ENCODE measurements around the gene IL13.

IL13 gene

DNA sequence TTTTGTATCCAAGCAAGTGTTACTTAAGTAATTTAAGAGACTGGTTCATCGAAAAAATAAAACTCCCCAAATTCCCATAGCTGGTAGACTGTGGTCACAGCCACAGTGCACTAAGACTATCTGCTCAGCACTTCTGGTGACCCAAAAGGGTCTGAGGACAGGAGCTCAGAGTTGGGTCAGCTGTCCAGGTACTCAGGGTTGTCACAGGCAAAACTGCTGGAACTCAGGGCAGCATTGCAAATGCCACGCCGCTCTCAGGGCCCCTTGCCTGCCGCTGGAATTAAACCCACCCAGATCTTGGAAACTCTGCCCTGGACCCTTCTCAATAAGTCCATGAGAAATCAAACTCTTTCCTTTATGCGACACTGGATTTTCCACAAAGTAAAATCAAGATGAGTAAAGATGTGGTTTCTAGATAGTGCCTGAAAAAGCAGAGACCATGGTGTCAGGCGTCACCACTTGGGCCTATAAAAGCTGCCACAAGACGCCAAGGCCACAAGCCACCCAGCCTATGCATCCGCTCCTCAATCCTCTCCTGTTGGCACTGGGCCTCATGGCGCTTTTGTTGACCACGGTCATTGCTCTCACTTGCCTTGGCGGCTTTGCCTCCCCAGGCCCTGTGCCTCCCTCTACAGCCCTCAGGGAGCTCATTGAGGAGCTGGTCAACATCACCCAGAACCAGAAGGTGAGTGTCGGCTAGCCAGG, at the start of gene IL13:
Gene IL13, plus strand, starts transcription at position 498 of the 705 bp plus-strand sequence. Its CDS starts 14 bp downstream, at position 512.
- TF ChIP-seq EGR1 (IDR thresholded peaks at IDR 0.05) (no peak), NFIC (IDR thresholded peaks at IDR 0.05) (no peak), CREB1 (IDR thresholded peaks at IDR 0.05; ENCODE audit: low read depth) (no peak), ZBTB7A (IDR thresholded peaks at IDR 0.05; ENCODE audit: low read depth) (no peak), CEBPB (IDR thresholded peaks at IDR 0.05) (no peak), FOXM1 (IDR thresholded peaks at IDR 0.05; ENCODE audit: borderline replicate concordance, low read depth) (no peak), TAF1 (IDR thresholded peaks at IDR 0.05; ENCODE audit: low read depth) (no peak), TEAD4 (IDR thresholded peaks at IDR 0.05) (no peak), EP300 (IDR thresholded peaks at IDR 0.05; ENCODE audit: borderline replicate concordance) (no peak), TCF12 (IDR thresholded peaks at IDR 0.05; ENCODE audit: low read depth) (no peak), RAD21 (IDR thresholded peaks at IDR 0.05; ENCODE audit: low read depth) (no peak), YY1 (IDR thresholded peaks at IDR 0.05; ENCODE audit: low read depth) (no peak)
- TF ChIP-seq, protein P1, sequence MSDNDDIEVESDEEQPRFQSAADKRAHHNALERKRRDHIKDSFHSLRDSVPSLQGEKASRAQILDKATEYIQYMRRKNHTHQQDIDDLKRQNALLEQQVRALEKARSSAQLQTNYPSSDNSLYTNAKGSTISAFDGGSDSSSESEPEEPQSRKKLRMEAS (IDR thresholded peaks at IDR 0.05) = no peak
- TF ChIP-seq, protein P2, sequence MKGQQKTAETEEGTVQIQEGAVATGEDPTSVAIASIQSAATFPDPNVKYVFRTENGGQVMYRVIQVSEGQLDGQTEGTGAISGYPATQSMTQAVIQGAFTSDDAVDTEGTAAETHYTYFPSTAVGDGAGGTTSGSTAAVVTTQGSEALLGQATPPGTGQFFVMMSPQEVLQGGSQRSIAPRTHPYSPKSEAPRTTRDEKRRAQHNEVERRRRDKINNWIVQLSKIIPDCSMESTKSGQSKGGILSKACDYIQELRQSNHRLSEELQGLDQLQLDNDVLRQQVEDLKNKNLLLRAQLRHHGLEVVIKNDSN (IDR thresholded peaks at IDR 0.05) = no peak
- TF ChIP-seq, protein P3, sequence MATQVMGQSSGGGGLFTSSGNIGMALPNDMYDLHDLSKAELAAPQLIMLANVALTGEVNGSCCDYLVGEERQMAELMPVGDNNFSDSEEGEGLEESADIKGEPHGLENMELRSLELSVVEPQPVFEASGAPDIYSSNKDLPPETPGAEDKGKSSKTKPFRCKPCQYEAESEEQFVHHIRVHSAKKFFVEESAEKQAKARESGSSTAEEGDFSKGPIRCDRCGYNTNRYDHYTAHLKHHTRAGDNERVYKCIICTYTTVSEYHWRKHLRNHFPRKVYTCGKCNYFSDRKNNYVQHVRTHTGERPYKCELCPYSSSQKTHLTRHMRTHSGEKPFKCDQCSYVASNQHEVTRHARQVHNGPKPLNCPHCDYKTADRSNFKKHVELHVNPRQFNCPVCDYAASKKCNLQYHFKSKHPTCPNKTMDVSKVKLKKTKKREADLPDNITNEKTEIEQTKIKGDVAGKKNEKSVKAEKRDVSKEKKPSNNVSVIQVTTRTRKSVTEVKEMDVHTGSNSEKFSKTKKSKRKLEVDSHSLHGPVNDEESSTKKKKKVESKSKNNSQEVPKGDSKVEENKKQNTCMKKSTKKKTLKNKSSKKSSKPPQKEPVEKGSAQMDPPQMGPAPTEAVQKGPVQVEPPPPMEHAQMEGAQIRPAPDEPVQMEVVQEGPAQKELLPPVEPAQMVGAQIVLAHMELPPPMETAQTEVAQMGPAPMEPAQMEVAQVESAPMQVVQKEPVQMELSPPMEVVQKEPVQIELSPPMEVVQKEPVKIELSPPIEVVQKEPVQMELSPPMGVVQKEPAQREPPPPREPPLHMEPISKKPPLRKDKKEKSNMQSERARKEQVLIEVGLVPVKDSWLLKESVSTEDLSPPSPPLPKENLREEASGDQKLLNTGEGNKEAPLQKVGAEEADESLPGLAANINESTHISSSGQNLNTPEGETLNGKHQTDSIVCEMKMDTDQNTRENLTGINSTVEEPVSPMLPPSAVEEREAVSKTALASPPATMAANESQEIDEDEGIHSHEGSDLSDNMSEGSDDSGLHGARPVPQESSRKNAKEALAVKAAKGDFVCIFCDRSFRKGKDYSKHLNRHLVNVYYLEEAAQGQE (IDR thresholded peaks at IDR 0.05; ENCODE audit: low read depth) = no peak

DNA sequence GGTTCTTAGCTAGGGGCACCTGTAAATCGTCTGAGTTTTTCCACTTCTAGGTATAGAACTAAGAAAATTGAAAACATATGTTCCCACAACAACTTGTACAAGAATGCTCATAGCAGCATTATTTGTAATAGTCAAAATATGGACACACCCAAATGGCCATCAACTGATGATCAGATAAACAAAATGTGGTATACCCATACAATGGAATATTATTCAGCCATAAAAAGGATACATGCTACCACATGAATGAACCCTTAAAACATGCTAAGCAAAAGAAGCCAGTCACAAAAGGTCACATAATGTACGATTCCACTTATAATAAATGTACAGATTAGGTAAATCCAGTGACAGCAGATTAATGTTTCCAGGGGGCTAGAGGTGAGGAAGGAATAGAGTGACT, 46.0 kb upstream of the IL13 start:
- TF ChIP-seq, protein P1 (IDR thresholded peaks at IDR 0.05) = no peak
- no peak for TF ChIP-seq EP300 (IDR thresholded peaks at IDR 0.05; ENCODE audit: borderline replicate concordance)
- TF ChIP-seq, protein P3 (IDR thresholded peaks at IDR 0.05; ENCODE audit: low read depth) = no peak
- no peak for TF ChIP-seq FOXM1 (IDR thresholded peaks at IDR 0.05; ENCODE audit: borderline replicate concordance, low read depth)
- TF ChIP-seq RAD21 (IDR thresholded peaks at IDR 0.05; ENCODE audit: low read depth) = no peak
- TF ChIP-seq, protein P2 (IDR thresholded peaks at IDR 0.05) = no peak
- TF ChIP-seq TCF12 (IDR thresholded peaks at IDR 0.05; ENCODE audit: low read depth) = no peak
- no peak for TF ChIP-seq ZBTB7A (IDR thresholded peaks at IDR 0.05; ENCODE audit: low read depth)

DNA sequence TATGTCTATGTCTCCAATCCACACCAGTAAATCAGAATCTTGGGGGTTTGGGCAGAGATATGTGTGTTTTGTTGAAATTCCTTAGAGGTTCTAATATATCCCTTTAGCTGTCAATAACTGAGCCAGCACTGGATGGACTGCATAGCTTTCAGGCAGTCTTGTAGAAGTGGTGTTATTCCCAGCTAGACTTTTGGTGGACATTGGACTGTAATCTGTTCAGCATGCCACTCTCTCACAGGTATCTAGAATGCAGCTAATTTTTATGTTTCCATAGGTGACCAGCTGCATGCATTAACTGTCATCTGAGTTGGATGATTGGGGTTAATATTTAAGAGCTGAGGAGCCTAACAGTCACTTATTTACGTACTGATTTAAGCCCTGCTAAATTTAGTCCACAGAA, 45.1 kb upstream of the IL13 start:
- TF ChIP-seq TAF1 (IDR thresholded peaks at IDR 0.05; ENCODE audit: low read depth) = no peak
- TF ChIP-seq FOXM1 (IDR thresholded peaks at IDR 0.05; ENCODE audit: borderline replicate concordance, low read depth) = no peak
- TF ChIP-seq EGR1 (IDR thresholded peaks at IDR 0.05) = no peak
- no peak for TF ChIP-seq YY1 (IDR thresholded peaks at IDR 0.05; ENCODE audit: low read depth)
- TF ChIP-seq TCF12 (IDR thresholded peaks at IDR 0.05; ENCODE audit: low read depth) = no peak
- TF ChIP-seq, protein P1 (IDR thresholded peaks at IDR 0.05) = no peak
- TF ChIP-seq, protein P2 (IDR thresholded peaks at IDR 0.05) = no peak
- no peak for TF ChIP-seq EP300 (IDR thresholded peaks at IDR 0.05; ENCODE audit: borderline replicate concordance)
- TF ChIP-seq CREB1 (IDR thresholded peaks at IDR 0.05; ENCODE audit: low read depth) = no peak
- TF ChIP-seq RAD21 (IDR thresholded peaks at IDR 0.05; ENCODE audit: low read depth) = no peak
- no peak for TF ChIP-seq ZBTB7A (IDR thresholded peaks at IDR 0.05; ENCODE audit: low read depth)
- TF ChIP-seq, protein P3 (IDR thresholded peaks at IDR 0.05; ENCODE audit: low read depth) = no peak
- TF ChIP-seq CEBPB (IDR thresholded peaks at IDR 0.05) = no peak
- no peak for TF ChIP-seq NFIC (IDR thresholded peaks at IDR 0.05)
